ENCODE measurements around the gene SYT6.

Gene SYT6

DNA sequence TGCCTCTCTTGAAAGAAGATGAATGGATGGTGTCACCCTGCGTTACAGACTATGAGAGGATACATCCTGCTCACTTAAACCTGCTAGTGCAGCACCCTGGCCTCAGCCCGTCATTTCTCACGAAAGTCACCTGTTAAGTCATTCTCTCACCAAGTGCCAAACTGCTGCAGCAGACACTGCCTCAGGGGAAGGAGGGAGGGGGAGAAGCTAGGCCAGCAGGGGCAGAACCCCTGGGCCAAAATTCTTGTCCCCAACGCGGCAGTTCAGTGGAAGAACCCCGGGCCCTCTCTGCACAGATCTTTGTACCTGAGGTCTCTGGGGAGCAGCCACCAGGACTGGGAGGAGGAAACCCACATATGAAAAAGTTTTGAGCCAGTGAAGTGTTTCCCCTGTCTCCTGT, 37.6 kb downstream of the SYT6 start:
- DNase-seq = no peak

DNA sequence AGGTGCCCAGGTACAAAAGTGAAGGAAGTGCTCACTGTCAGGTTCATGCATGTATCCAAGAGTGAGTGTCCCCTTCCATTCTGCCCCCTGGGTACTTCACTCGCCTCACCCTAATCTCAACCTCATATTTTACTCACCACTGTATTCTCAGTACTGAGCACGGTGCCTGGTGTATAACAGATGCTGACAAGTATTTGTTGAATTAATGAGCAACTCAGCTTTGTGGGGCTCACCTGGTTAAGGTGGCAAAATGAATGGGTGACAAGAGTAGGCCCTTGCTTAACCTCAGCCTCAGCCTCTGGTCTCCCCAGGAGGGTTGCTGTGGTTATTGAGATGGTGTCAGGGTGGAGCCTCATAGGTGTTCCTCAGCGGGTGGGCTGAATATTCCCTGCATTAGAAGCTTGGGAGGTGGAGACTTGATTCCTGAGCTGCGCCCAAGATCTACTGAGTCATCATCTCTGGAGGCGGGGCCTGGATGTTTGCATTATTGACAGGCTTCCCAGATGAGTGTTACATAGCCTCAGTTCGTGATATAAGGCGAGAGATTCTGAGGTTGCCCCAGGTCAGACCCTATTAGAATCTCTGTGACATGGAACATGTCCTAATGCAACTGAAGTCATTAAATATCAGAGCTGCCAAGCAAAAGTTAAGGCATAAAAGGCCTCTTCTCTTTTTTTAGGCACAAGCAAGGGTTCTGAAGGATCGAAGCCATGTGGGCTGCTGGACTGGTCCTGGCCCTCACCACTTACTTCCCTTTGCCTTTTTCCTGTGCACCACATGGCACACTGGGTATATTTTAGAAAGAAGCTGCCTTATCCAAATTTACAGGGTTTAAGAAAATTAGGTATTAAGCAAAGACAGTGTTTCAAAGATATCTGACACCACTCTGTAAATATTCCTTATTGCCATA, 39.2 kb downstream of the SYT6 start:
- no peak for DNase-seq

DNA sequence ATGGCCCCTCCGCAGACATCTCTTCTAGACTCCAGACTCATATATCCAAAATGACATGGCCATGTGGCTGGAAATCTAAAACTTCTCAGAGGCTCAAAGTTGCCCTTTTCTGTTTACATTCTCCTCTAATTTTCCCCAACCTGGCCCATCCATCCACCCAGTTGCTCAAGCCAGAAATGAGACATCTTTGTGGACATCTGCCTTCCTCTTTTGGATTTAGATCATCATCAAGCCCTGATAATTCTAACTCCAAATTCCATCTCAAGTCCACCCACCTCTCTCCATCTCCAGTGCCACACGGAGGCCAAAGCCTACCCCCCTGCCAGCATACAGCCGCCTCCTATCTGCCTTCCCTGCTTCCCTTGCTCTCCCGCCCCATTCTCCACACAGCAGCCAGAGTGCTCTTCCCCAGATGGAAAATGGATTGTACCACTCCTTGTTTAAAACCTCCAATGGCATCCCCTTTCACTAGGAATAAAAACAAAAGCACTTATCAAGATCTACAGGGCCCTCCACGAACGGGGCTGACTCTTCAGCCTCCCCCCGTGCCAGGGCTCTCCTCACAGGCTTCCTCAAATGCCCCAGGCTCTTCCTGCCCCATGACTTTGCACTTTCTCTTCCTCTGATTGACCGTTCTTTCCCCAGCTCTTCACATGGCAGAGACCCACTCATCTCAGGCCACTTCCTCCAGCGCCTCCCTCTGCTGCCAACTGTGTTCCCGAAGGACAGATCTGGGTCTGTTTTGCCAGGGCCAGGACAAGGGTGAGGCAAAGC, 40.1 kb downstream of the SYT6 start:
- DNase-seq = no peak

DNA sequence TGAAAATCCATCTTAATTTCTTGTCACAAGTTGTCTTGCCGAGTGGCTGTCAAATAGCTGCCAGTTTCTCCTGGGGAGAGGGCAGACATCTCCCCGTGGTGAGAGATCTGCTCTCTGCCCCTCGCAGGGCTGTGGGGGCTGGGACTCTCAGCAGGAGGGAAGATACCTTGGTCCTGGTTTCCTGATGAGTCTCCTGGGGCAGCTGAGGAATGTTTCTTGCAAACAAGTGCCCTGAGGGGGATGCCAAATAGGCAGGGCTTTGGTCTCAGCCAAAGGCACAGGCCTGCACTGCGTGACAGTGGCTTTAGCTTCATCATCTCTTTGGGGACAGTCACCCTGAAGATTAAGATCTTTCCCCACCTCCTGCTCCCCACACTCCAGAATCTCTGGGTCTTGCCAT, 40.9 kb downstream of the SYT6 start:
- DNase-seq = no peak

DNA sequence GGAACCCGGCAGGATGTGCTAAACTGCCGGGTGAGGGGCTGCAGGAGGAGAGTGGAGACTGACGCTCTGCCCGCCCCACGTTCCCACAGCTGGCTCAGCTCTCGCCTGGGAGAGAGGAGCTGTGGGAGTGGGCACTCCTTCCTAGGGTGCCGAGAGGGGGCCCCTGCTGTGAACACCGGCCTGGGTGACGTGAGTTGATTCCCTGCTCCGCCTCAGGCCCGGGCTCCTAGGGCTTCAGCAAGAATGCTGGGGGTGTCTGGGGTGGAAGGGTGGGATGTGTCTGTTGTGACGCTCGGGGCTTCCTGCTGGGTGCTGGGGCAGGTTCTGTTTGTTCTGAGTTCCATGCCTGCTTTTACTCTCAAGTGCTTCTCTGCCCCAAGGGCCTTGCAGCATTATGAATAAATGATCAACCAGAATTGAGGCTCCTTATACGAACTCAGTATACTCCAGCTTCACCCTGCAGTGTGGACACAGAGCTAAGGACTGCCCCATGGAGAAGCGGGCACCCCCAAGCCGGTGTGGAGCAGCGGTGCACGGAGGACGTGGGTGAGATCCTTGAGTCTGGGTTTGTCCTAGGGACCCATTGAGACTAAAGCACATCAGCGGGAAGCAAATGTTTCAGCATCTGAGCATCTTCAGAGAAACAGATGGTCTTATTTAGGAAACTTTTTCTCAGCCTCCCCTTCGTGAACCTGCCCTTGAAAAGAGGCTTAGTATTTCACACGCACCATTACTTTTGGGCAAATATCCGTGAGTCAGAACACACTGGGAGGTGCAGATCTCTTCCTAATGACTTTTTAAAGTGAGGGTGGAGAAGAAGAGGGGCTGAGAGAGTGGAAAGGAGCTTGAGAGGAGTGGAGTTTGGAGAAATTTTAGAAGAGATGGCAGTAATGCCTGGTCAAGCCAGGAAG, 41.7 kb downstream of the SYT6 start:
- no peak for DNase-seq

DNA sequence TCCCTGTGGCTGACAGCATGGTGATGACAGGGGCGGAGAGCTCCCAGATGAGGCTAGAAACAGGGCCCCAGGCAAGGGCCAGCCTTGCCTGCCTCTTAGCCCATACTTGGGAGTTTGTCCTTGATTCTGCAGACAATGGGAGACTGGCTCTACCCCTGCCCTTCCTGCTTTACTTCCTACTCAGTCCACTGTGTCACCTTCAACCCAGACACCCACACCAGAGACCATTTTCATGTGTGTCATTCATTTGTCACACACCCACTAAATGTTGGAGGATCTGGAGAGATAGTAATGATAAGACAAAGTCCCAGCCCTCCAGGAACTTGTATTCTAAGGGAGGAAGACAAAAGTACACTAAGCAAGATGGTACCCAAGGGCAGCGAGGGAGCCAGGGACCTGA, 43.7 kb downstream of the SYT6 start:
- no peak for DNase-seq

DNA sequence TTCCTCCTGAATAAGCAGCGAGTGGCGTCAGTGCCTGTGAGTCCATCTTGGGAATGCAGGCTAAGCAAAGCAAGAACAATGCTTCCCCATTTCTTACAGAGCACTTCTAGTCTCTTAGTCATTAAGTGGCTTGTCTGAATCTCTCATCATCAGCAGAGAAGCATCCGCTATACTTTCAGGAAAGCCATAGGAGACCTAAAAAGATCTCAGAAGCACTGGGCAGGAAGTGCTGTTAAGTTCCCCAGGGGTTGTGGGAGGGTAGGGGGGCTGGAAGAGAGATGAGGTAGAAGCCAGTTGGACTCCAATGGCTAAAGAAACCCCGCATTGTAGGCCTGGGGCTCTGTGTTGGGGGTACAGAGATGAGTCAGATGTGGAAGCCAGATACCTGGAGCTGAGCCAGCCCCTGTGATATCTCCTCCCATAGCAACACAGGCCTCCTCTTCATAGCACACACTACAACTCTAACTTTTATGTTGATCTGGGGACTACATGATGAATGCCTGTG, 44.9 kb downstream of the SYT6 start:
- no peak for DNase-seq

DNA sequence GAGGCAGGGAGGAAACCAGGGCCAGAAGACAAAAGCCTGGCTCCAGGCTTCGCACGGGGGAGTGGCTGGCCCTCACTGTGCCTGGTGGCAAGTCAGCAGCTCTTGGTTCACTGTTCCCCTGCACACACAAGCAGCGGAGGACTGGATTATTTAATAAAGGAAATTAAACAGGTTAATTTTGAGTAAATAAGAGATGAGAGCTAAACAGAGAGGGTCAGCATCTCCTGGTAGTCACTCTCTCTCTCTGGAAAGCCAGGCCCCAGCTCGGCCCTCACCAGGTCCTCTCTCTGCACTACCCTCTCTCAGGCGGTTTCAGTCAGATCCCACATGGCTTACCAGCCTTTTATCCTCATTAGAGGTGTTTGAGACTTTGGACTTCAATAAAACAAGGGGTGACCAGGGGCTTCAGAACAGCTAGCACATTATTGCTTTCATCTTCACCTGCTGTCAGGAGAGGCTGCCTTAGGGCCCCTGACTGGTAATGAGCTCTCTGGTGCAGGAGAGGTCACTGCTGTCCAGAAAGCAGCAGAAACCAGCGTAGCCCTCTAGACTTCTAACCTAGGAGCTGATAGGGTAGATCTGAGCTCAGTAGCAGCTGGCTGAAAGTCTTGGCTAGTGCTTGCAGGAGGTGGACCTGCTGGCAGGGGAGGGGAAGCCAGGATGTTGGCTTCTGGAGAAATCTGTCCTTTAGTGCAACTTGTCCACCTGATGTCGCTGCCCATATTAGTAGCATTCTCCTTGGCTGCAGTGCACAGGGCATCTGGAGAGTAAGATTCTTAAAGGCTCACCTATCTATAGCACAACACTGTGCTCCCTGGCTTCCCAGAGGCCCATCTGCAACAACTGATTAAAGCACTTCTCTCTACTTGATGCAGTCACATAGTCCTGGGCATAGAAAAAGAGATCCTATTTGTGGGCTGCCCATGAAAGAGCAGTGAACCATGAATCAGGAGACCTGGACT, 45.9 kb downstream of the SYT6 start:
- DNase-seq = no peak

DNA sequence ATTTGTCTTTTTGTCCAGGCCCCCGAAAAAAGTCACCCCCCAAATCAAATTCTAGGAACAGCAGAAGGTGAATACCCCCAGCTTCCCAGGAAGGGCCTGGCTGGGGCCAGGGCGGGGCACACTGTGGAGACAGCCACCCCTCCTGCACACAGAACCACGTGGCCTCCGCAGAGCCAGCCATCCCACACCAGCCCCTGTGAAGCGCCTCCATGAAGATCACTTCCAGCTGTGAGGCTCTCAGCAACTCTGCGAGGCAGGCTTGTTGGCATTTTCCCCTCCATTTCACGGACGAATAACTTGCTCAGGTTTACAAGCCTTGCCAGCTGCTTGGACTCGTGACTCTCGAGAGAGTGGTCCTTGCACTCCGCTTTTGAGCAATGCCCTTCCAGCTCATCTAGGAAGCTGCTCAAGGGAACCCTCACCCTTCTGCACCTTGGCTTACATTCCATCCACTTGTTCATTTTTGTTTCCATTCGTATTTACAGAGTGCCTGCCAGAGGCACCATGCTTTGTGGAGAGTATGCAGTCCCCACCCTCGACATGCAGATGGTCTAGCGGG, 48.2 kb downstream of the SYT6 start:
- no peak for DNase-seq

DNA sequence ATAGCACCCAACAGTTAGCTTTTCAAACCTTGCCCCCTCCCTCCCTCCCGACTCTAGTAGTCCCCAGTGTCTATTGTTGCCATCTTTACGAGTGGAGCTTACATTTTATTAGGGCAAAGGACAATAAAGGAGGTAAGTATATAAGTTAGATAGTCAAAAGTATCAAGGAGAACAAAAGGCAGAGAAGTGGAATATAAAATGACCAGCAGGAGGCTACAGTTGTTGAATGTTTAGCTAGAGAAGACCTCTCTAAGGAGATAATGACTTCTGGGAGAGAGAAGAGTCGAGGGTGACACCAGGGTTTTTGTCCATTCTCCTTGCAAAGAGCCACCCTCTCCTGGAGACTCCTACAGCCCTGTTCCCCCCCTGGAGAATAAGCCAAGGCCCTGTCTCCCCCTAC, 48.7 kb downstream of the SYT6 start:
- no peak for DNase-seq

DNA sequence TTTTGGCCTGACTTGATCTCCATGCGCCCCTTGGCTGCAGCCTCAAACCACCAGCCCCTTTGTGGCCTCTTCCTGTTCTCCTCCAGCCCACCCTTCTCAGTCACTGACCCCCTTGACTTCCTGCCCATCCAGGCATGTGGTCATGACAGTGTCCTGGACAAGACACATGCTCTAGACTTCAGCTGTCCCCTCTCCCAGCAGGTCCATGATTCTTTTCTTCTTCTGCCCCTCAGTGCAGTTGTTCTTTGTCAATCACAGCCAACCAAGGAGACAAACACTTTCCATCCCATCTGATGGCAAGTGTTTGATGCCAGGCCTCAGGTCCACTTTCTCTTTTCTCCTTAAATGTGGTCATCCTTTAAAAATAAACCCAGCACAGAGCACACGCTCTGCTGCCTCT, 49.7 kb downstream of the SYT6 start:
- DNase-seq = no peak

DNA sequence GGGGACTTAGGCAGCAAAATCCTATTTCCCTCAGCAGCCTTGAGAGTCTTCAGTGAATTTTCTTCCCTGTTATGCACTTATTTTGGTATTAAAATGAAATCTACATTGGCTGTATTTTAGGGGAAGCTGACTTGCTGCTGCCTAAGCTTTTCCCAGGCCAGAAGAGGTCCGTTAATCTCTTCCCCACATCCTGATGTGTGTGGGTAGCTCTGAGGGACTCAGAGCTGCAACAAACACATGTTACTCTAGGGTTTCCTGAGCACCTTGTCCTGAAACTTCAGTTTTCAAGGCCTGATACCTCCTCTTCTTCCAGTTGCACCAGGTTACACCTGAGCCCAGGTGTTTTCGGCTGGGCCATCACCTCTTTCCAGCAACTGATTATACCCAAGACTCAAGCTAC, 51.5 kb downstream of the SYT6 start:
- no peak for DNase-seq

DNA sequence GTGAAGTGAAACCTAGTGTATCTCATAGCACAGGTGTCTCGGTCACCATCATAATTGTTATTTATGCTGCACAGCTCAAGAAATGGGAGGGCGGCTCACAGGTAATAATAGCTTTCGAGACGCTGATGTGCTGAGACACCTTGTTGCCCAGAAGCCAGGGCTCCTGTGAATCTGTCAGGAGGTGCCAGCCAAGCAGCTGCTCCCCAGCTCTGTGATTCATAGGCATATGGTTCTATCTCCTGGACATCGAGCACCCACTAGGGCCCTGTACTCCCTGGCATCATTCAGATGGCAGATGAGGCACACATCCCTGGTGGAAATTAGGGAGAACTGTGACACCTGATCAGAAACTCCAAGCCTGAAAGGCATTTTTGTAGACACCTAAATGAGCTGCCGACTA, 53.5 kb downstream of the SYT6 start:
- no peak for DNase-seq

DNA sequence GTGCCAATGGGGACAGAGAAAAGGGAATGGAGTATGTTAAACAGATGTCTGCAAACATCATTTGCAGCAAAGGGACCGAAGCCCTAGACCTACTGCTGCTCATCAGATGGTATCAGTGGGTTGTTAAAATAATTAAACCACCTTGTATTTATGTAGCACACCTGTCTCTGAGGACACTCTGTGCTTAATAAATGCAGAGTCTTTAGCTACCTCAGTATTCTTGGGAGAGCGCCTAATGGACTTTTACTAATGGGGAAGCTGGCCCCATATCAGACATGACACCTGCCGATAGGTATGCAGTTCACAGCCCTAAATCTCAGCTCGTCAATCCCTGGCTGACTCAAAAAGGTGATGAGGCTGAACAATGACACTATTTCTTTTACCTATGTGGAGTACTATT, 54.4 kb downstream of the SYT6 start:
- DNase-seq = no peak

DNA sequence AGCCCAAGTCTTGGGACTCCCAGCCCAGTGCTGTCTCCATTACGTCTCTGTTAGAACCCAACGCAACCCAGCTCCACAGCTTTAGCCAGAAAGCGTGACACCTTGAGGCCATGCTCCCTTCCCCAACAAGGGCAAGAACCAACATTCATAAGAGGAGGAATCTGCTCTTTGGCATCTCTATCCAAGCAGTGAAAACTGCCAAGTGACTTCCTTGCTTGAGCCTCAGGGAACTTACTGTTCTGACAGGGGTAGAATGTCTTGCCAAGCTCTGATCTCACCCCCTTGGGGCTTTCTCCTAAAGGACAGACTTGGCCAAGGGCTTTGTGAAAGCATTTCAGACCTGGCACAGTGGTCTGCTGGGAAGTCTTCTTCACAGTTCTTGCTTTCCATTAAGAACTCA, 56.6 kb downstream of the SYT6 start:
- DNase-seq = no peak

DNA sequence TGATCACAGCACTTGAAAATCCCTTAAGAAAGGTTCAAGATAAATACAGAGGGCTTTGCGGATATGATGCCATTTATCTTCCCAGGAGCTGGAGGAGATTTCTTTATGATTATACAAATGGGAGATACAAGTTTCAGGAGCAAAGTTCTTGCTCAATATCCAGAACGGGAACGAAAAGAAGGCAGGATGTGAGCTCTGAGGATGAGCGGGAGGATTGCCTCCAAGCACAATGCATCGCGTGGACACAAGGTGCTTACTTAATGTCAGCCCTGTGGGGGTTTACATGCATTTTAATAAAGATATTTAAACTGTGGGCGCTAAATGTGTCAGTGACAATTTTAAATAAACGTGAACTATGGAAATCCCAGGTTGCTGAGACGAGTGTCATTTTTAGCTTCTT, 59.0 kb downstream of the SYT6 start:
- DNase-seq = no peak

DNA sequence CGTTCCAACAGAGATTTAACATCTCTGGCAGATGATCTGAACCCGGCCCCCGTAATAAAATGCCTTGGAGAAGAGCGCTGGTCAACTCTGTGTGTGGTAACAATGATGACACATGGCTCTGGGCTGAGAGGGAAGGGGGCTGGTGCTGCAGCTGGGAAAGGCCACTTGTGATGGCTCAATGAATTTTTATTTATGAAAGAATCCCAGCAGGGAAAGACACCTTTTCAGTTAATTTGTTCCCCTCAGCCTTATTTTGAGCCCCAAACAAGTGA, 59.4 kb downstream of the SYT6 start:
- no peak for DNase-seq

DNA sequence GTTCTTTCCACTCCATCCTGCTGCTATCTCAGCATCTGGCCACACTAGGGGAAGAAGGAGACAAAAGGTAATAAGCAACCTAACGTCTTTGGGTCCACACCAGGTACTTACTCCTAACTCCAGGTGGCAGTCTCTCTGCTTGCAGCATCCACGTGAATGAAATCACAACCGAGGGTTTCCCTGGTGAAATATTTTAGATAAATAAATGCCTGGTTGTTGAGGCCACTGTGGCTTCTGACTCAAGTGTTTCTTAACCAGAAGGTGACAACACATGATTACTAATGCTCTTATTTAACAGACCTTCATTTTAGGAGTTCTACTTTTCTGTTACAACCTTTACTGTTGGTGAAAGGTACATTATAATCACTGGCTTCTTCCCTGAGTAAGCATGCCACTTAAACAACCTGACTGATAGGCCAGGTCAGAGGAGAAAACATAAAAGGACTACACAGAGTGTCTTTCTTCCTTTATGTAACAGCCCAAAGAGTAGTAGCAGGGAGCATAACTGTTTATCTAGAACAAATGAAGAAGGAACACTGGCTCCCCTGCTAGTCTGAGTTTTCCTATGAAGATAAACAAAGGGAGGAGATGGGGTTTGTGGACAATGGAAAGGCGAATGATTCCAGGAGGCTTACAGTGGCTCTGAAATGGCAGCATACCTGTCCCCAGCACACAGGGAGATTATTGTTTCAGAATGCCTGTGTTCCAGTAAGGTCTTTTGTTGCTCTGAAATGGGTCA, 59.9 kb downstream of the SYT6 start:
- no peak for DNase-seq

DNA sequence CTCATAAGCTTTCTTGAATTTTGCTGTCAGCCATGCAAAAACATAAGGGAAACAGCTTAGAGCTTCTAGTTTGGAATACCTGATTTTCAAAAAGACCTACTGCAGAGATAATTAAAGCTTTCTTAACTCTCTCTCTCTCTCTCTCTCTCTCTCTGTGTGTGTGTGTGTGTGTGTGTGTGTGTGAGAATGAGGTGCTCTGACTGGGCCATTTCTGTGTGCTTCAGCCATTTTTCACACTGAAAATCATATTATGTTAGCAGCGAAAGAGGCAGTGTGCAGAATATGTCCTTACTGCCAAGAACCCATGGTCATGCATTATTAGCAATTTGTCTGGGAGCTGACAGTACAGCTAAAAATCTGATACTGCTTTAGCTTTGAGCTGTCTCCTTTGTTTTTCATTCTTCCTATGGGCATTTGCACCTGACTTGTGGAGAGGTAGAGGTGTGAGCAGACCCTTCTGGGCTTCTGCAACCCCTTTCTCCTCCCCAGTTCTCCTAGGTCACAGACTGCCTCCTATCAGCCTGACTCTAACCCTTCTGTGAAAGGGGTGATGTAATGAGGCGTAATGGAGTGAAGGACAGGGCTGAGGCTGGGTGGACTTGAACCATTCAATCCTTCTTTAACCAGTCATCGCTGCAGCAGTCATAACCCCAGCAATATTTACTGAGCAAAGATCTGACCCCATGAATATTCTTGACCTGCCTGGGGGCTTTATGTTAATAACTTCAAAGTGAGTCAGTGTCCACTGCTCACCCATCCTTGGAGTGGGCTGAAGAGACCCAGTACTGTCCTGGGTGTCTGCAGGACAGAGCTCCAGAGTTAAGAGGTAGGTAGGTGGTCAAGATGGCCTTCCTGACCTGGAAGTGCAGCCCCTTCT, 61.2 kb downstream of the SYT6 start:
- DNase-seq = no peak

DNA sequence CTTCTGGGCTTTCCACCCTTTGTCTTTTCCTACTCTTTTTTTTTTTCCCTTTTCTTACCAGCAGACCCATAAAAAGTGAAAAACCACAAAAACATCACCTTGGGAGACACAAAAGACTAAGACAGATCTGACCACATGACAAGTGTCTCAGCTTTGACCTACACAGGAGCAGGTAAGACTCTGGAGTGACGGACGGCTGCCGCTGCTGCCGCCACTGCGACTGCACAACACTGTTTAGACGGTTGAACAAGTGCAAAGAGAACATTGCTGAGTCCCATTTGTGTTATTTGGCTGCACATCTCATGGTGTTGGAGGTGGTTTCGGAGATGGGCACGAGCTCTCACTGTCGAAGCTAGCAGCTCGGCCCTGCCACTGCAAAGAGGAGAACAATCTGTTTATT, 62.0 kb downstream of the SYT6 start:
- no peak for DNase-seq
